ENCODE results near the gene KLF15.

Gene KLF15

GRCh38 chr3:126319701-126320295, 37.4 kb downstream of the KLF15 start:
- no peak for DNase-seq

- no peak for DNase-seq
Observed at GRCh38 chr3:126317029-126317996, 39.9 kb downstream of the KLF15 start.

DNA sequence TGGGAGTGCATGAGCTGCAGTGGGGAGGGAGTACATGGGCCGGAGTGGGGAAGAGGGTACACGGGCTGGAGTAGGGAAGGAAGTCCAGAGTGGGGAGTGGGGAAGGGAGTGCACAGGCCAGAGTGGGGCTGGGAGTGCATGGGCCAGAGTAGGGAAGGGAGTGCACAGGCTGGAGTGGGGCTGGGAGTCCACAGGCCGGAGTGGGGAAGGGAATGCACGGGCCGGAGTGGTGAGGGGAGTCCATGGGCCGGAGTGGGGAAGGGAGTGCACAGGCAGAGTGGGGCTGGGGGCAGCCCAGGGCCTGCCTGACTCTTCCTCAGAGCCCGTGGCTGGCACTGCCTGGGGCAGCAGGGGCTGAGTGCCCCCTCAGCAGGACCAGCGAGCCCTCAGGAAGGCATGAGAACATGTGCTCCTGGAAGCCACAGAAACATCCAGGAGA, 40.7 kb downstream of the KLF15 start:
- DNase-seq, result no peak

DNA sequence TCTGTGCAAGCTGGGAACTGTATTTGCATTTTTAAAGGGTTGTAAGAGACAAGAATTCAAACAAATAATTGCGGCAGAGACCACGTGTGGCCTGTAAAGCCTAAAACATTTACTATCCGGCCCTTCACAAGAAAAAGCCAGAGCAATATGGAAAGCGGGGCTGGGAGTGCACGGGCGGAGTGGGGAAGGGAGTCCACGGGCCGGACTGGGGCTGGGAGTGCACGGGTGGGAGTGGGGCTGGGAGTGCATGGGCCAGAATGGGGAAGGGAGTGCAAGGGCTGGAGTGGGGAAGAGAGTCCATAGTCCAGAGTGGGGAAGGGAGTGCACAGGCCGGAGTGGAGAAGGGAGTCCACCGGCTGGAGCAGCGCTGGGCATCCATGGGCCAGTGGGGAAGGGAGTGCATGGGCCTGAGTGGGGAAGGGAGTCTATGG, 41.2 kb downstream of the KLF15 start:
- DNase-seq, result no peak

- DNase-seq, result no peak
Observed at GRCh38 chr3:126314790-126315658, 42.2 kb downstream of the KLF15 start.

GRCh38 chr3:126314305-126314789, 42.9 kb downstream of the KLF15 start:
- DNase-seq, result no peak

DNA sequence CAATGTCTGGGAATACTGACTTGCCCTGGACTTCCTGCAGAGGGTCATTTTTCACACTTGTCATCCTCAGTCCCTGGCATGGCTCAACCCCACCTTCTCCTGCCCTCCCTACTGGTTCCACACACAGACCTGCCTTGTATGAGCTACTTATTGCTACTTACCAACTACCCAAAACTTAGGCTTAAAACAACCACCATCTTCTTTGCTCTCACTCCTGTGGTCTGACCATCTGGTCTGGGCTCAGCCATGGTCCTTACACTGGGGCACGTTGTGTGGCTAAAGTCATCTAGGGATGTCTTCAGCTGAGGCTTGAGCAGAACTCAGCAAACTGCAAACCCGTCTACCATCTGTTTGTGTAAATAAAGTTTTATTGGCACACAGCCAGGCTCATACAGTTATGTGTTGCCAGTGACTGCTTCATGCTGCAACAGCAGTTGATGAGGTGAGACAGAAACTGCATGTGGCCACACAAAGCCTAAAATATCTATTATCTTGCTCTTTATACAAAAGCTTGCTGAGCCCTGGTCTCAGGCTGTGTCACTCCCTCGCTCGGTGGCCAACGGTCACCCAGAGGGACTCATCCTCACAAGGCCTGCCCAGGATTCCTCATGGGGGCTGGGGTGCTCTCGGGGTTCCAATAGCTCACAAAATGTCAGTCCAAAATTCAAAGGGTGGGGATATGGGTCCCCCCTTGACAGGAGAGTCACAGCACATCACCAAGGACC, 43.5 kb downstream of the KLF15 start:
- no peak for DNase-seq

- DNase-seq, result no peak
Observed at GRCh38 chr3:126313166-126313565, 44.0 kb downstream of the KLF15 start.

DNA sequence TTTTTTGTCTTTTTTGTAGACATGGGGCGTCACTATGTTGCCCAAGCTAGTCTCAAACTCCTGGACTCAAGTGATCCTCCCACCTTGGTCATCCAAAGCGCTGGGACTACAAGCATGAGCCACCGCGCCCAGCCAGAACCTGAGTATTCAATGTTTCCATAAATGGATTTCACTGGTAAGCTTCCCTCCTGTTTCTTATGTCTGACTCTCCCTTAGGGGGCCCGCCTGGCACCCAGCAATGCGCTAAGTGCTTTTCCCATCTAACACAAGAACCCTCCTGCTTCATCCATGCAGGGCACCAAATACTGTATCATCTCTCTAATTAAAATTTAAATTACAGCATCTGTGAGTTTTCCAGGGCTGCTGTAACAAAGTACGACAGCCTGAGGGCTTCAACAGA, 44.9 kb downstream of the KLF15 start:
- DNase-seq, result no peak

GRCh38 chr3:126311338-126311978, 45.8 kb downstream of the KLF15 start:
- no peak for DNase-seq

DNA sequence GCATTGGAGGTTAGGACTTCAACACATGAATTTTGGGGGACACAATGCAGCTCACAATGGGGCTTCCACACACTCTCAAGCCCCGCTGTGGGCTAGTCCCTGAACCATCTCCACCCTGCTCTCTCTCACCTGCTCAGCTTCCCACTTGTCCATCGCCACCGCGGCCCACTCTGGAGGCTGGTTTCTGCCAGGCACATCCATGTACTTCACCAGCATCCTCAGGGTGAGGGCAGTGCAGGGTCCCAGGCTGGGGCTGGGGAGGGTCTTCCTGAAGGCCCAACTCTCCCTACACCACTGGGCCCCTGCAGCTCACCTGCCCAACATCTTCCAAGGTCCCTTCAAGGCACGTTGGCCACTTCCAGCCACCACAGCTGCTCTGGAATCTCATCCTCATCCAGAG, 46.4 kb downstream of the KLF15 start:
- DNase-seq, result no peak

DNA sequence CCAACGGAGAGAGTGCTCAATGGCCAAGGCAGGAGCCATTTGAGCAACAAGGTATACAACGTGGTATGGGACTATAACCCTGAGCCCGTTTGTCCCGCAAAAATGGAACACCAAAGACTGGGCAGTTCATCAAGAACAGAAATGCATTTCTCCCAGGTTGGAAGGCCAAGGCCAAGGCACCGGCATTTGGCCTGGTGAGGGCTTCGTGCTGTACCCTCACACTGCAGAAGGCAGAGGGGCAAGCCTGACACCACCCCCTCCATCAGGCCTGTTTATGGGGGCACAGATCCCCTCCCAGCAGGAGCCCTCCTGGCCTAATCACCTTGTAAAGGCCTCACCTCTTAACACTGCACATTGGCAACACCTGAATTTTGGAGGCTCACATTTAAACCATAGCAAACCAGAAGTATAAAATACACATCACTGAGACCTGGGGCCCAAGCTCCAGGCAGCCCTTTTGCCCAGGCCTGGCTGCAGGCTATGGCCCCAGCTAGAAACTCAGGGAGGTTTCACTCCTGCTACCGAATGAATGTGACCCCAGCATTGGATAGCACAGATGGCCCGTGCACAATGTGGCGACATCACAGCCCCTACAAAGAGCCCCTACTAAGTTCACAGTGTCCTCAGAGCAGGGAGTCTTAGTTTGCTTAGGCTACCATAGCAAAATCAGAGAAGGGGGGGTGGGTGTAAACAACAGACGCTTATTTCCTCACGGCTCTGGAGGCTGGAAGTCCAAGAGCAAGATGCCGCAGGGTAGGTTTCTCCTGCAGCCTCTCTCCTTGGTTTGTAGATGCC, 47.1 kb downstream of the KLF15 start:
- no peak for DNase-seq

DNA sequence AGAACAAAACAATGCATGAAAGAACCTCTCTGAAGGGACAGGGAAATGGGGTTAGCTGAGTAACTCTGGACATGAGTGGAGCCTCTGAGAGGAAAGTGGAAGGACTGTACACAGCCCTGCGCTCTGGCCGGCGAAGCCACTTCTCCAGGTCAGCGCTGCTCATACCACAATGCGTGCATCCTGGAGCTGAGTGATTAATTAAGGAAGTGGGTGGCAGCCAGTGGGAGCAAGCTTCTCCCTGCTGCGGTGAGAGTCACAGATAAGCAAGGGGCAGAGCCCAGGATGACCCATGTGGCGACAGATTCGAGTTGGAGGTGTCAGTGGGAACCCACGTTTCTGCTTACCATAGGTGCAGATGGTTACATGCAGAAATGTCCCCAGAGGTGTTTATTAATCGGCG, 48.0 kb downstream of the KLF15 start:
- DNase-seq, result no peak

DNA sequence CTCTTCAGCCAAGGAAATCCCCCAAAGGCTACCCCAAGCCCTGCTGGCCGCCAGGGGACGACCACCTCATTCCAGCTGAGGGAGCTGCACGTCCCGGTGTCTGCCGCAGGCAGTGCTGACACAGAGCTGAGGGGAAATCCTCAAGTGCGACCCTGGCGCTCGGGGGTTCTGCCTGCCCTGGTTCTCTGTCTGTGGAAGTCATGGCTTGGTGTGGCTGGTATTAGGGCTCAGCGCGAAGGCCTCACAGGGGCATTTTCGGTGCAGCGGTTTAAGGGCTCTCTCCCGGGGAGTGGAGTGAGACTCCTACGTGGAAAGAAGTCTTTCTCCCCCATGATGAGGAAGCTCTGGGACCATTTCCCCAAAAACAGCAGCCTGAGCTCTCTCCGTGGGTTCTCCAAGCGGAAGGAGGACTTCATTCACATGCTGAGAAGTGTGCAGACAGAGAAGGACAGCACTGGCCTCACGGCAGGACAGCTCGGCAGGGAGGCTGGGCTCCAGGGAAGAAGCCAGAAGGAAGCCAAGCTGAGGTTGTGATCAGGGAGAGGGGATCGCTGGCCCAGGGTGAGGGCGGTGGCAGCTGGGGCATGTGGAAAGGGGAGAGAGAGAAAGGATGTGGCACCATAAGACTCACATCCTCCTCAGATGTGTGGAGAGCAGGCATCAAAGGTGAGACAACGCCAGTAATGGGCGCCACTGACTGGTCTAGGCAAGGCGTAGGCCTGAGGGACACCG, 48.6 kb downstream of the KLF15 start:
- DNase-seq, result no peak

DNA sequence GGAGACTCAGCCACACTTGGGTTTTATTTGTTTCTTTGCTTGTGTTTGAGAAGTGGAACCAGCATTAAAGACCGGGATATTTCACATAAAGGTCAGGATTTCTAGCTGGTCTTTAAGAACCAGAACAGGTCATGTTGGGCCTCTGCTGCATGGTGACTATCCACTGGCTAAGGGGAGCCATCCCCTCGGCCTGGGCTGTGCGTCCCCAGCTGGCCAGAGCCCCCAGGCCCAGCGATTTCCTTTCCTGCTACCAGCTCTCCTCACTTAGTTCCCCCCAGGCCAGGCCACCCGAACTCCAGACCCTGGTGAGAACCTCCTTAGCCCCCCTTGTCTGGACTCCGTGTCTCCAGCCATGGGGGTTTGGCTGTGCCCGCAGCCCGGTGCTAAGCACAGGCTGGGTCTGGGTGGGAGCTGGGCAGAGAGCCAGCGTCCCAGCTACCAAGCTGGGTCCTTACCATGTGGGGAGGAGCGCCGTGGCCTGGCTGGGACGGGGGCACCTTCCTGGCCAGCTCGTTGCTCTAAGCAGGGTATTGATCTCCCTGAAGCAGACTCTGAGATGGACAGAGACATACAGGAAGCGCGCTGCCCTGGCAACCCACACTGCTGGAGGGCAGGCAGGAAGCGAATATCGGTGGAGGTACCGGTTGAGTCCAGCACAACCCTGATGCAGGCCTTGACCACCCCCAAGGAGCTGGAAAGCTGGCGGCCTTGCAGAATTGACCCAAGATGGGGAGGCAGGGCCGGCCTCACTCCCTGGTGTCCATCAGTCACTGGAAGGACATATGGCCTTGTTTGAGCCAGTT, 49.4 kb downstream of the KLF15 start:
- DNase-seq, result no peak

- no peak for DNase-seq
Observed at GRCh38 chr3:126306888-126307482, 50.2 kb downstream of the KLF15 start.

DNA sequence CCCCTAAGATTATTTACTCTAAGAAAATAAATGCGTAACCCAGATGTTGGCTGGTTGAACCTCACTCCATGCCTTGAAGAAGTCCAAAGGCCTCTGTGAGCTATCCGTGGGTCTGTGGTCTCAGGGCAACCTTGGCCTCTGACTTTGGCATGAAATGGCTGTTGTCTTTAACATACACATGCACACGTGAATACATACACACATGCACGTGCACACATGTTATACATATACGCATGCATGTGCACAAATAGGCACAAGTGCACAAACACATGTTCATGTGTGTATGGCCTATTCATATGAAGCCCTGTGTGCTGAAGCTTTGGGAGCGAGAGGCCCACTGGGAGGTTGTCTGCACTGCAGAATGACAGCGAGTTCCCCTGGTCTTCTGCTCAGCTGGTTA, 50.8 kb downstream of the KLF15 start:
- no peak for DNase-seq

DNA sequence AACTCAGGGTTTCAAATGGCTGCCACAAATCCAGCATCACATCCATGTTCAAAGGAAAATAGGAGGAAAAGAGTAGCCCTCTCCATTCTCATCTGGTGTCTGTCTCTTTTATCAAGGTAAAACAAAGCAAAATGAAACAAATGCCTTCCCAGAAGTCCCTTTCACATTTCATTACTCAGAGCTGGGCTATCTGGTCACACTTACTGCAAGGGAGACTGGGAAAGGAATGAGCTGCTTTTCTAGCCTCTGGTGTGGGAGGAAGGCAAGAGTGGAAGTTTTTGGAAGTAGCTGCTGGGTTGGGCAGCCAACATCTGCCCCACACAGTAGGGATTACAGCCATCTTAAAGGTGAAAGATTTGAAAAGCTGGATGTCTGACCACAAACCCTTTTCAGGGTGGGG, 51.8 kb downstream of the KLF15 start:
- DNase-seq, result no peak

- DNase-seq, result no peak
Observed at GRCh38 chr3:126304704-126305103, 52.5 kb downstream of the KLF15 start.

Data from hippocampal formation (tissue), 2 donors.